Dermis microvascular lymphatic vessel endothelial cell (primary cell): ENCODE results near the gene HARBI1. TPM values are rescaled to one million over a fixed set of nuclear protein-coding genes. Genes with fewer than 3 reads are reported as not detected.
A peak's percentile ranks its signal among the peaks of the same experiment; 100 is the strongest.

Experiments
- DNase-seq, 2 donors: peaks; one replicate each; pipeline versions ENCODE4 v3.0.0 to v3.0.0-alpha.2; 2010; ENCODE audit warnings: low read depth in 2 of 2
- total RNA-seq: library from RNA; depleted of rRNA; stranded (reverse); fragments of >200 nt; gene quantifications from 2 replicates; pipeline ENCODE4 v1.2.1, GENCODE V29; 2014

The HARBI1 gene
- total RNA-seq, 1 donor from 2014 or later: 3.0 TPM

DNA sequence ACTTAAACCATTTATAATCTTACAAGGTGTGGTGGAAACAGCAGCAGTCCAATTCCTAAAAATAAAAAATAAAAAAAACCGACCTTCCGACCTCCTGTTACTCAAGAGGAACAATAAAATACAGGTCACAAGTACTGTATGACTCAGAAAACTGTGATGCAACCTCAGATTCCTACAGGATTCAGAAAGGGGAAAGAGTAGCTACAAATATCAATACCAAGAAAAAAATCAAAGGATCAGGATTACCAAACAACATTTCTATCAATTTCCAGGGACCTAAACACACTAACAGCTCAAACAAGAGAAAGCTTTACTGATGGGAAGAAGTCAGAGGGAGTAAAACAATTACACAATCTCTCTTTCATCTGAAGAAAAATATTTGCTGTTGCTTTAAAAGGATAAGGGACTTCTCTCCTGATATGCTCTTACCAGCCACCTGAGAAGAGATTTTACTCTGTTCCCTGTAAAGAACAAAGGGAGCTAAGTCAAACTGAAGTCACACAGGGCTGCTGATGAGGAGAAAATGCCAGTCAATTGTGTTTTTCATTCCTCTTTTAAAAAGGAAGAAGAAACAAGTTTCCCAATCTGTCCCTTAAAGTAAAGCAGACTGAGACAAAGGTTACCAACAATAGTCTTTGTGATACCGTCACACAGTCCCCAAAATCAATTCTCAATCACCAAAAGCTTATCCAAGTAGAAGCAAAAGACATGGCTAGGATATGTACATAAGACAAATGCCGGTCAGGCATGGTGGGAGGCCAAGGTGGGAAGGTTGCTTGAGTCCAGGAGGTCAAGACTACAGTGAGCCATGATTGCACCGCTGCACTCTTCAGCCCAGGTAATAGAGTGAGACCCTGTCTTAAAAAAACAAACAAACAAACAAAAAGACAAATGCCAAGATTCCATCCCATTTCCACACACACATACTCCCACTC lies 62.5 kb downstream of the HARBI1 start:
- peak; percentile 29 to 81 for DNase-seq

DNA sequence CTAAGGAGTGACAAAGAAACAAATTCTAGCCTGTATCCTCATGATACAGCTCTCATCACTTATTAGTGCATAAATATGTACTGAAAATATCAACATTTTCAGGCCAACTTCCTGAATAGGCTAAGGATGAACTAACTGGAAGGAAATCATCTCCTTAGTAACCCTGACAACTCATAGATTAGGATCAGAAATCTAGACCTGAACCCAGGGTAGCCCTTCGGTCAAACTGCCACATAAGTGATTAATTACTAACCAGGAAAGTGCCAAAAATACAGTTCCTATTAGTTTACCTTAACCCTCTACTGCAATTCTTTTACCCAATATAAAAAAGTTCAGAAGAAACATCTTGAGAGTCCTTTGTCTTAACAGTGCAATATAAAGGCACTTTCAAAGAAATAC lies 63.2 kb downstream of the HARBI1 start:
- DNase-seq: peak in 1 of 2 donors; percentile 71

Other genes with a start within 250 kb of the HARBI1 start
- gene MDK, start 235.6 kb downstream of the HARBI1 start, total RNA-seq: 34.8 and 58.0 TPM in 2 replicates
- gene CHRM4, start 225.5 kb downstream of the HARBI1 start, total RNA-seq: under 0.01 and 0.25 TPM in 2 replicates
- gene AMBRA1, start 23.2 kb downstream of the HARBI1 start, total RNA-seq: 13.5 and 16.3 TPM in 2 replicates
- 46.3 and 61.1 TPM in 2 replicates for gene ATG13, start 326 bp upstream of the HARBI1 start, total RNA-seq
- 20.4 and 32.5 TPM in 2 replicates for gene ARHGAP1, start 83.4 kb upstream of the HARBI1 start, total RNA-seq
- gene ZNF408, start 83.8 kb upstream of the HARBI1 start, total RNA-seq: 2.8 and 5.1 TPM in 2 replicates
- gene F2, start 102.0 kb upstream of the HARBI1 start, total RNA-seq: not detected in 2 replicates
- gene CKAP5, start 229.1 kb upstream of the HARBI1 start, total RNA-seq: 47.4 and 61.4 TPM in 2 replicates